HG03175 (cell line): ENCODE results near the gene DNHD1.
"Not testable (repeated sequence)": the region's sequence is repeated elsewhere in the genome, so short reads cannot be mapped to it uniquely, and the experiment has no call there.

Experiments
- ATAC-seq: cut with Tn5 transposase; IDR thresholded peaks from one replicate; pipeline ENCODE4 v1.9.1; 2021; ENCODE audit warnings: mild to moderate bottlenecking, moderate library complexity; ENCODE audit not compliant: unreplicated experiment

The DNHD1 gene

DNA sequence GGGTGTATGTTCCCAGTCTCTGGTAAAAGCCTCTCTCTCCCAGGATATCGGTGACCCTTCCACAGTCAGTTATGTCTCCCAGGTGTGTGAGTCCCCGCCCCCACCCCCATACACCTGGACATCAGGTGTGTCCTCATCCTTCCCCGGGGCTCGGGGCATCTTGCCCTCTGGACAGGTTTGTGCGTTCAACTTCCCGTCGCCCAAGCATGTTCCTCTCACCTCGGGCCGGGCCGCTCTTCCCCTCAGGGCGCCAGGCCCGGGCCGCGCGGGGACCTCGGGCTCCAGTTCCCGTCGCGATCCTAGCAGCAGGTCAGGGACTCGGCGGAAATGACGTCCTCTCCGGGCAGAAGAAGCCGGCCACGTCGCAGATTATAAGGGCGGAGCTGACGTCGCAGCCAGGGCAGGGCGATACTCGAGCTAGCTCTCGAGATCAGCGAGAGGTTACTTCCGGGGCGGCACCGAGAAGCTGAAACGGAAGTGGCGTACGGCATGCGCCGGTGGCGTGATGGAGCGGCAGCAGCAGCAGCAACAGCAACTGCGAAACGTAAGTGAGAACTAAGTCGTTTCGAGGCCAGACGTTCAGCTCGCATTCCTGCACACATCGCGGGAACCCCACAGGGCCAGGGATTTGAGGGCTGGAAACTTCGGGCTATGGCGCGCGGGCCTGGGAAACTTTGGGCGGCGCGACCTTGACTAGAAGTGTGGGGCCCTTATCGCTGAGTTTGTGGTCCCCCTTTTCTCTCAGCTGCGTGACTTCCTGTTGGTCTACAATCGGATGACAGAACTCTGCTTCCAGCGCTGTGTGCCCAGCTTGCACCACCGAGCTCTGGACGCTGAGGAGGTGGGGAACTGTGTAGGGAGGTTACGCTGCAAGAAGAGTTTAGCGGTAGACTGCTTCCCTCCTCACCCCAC lies 15.8 kb upstream of the DNHD1 start, which contains the start of the genes ARFIP2 and TIMM10B:
Gene ARFIP2 (minus strand): TSS at position 320 of the 912 bp plus-strand sequence. CDS start 910 bp downstream, outside the sequence.
Gene TIMM10B (plus strand): TSS at position 490 of the 912 bp plus-strand sequence. CDS start 16 bp downstream, at position 506.
- ATAC-seq, result peak; percentile 99

DNA sequence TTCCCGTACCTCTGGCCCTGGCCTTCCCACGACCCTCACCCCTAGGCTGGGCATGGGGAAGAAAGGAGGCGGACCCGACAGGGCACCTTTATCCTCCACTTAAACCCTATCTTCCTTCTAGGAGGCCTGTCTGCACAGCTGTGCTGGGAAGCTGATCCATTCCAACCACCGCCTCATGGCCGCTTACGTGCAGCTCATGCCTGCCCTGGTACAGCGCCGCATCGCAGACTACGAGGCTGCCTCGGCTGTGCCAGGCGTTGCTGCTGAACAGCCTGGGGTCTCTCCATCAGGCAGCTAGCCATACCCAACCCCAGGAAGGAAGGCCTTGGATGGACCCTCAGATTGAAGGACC lies 15.2 kb upstream of the DNHD1 start:
- ATAC-seq, result peak; percentile 4

DNA sequence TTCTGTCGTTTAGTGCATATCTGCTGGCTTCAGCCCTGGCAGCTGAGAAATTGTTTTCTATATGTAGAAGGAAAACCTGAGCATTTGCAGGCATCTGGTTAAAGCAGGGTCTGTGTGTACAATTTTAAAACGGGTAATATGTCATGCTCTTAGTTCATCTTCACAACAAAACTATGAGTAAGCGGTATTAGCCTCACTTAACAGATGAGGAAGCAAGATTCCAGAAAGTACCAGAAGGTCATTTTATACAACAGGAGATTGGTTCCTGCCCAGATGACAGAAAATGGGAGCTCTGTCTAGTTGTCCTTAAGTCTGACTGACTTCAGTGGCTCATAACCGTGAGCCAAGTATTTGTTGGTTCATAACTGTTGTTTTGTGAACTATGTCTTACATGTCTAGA lies 14.6 kb upstream of the DNHD1 start:
- no peak for ATAC-seq

DNA sequence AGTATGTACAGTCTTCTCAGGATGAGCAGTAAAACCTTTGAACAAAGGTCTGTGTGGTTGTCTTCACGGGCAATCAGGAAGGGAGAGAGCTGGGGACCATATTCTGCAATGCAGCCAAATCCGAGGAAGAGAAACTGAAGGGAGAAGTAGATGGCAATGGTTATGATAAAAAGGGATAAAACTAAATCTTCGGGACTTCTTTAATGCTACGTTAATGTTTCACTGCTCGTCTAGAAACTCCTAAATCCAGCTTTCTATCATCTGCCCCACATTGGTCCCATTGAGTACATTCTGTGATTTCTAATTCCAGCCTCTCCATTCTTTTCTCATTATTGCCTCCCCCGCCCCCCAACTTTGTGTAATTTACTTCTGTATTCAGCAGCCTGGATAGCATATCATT lies 14.1 kb upstream of the DNHD1 start:
- no peak for ATAC-seq

DNA sequence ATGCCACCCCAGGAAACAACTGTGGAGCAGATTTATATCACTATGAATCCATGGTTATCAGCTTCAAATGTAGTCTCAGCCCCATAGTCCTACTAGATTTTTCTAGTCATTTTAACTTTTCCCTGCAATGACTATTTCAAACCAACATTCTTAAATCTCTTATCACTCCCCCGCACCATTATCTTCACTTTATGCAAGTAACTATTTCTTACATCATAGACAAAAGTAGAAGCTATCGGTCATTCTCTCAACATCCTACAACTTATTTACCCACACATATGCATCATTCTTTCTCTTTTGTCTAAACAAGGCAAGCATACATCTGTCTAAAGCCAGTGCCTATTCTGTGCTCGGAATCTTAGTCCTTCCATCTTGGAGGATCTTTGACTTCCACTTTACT lies 11.4 kb upstream of the DNHD1 start:
- no peak for ATAC-seq

DNA sequence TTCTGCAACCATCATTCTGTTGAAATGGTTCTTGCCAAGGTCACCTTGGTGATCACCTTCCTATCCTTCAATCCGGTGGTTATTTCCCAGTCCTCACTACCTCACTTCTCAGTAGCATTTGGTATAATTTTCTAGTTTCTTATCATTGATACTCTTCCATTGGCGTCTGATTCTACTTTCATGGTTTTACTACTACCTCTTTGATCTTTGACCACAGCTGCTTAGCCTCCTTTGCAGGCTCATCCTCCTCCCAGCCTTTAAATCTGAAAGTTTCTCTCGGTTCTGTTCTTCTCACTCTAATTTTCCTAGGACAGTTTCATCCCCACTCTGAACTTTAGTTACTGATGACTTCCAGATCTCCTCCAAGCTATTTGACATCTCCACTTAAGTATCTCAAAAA lies 10.8 kb upstream of the DNHD1 start:
- no peak for ATAC-seq

DNA sequence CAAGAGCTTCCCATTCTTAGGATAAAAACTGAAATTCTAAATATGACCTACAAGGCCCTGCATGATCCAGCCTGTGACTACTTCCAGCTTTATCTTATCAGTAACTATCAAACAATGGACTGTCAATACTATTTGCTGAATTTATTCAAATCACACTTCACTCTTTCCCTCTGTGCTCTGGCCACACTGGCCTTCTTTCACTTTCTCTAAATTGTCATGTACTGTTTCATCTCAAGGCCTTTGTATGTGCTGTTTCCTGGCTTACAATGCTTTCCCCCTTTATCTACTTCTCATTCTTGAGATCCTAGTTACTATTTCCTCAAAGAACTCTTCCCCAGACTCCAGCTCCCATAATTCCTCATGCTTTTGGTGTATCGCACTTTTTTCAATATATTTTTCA lies 10.1 kb upstream of the DNHD1 start:
- ATAC-seq, result no peak

DNA sequence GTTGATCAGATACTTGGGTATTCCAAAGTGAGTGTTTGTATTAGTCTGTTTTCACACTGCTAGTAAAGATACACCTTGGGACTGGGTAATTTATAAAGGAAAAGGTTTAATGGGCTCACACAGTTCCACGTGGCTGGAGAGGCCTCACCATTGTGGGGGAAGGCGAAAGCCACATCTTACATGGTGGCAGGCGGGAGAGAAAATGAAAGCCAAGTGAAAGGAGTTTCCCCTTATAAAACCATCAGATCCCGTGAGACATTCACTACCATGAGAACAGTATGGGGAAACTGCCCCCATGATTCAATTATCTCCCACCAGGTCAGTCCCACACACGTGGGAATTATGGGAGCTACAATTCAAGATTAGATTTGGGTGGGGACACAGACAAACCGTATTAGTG lies 8.7 kb upstream of the DNHD1 start:
- no peak for ATAC-seq

DNA sequence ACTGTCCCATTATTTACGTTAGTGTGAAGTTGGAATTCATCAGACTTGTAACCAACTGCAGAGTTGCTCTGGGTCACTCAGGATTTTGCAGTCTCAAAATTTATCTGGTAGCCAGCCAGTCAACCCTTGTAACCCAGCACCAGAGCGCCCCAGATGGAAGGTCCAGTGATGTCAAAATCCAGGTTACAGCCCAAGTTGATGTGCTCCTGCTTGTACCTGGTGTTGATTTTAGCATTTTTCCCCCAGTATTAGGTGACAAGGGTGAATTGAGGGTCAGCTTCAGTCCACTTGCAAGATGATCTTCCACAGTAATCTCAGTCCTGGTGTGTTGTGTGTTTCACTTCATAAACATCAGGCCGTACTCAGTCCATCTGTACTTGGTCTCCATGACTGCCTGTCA lies 8.3 kb upstream of the DNHD1 start:
- ATAC-seq, result no peak

DNA sequence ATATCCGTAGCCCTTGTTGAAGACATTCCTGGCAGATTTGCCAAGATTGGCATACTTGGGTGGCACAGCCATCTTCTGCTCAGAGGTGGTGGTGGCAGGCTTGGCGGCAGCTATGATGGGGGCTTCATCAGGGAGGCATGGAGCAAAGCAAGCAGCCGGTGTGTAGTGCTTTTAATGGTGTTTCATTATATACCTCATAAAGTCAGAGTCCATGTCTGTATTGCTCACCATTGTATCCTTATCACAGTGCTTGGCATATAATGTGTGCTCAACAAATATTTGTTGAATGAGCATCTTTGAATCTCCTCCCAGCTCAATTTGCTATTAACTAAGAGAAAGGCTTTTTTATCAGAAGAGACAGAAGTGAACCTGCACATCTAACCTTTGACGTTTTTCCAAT lies 7.8 kb upstream of the DNHD1 start:
- no peak for ATAC-seq

DNA sequence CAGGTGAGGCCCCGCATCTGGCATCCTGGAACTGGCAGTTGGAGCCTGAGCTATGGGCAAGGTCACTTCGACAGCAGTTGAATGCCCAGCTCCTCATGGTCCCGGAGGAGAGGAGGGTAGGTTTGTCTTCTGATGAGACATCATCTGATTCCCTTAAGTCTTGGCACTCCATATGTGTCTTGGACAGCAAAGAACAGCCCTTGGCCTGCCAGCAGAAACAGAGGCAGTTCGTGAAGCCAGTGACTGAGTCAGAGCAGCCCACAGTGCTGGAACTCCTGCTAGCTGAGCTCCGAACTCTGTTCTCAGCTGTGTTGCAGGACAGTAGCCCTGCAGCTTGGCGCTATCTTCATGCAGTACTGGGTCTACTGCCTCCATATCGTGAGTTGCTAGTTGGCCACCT lies 1.0 kb downstream of the DNHD1 start:
- ATAC-seq, result no peak

DNA sequence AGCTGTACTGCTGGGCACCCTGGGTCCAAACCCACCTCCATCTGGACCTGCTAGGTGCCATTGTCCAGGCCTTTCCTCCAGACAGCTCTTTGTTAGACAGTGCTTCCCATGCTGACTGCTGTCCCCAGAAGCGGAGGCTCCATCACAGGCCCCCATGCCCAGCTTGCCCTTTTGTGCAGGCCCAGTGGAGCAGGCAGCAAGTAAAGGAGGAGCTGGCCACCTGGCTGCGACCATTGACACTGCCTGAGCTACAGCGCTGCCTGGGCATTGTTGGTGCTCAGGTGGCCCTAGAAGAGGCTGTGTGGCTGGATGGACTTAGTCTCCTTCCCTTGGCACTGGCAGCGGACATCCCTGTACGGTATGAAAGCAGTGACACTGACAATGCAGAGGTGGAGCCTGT lies 1.5 kb downstream of the DNHD1 start:
- no peak for ATAC-seq

DNA sequence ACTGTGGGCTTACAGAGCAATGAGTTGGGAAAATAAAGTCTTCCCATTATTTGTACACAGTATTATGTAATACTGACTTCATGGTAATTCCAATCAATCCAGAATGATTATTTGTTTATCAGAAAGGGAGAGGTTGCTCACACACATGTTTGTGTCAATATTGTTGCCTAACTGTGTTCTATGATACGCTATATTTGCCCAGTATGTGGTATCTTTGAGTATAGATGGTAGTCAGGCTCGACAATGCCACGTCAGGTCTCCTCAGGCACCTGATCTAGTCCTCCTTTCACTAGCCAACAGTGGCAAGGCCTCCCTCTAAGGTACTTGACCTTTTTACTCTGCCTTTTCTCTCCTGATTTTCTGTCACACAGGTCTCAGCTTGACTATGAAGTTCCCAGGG lies 5.3 kb downstream of the DNHD1 start:
- ATAC-seq, result no peak

DNA sequence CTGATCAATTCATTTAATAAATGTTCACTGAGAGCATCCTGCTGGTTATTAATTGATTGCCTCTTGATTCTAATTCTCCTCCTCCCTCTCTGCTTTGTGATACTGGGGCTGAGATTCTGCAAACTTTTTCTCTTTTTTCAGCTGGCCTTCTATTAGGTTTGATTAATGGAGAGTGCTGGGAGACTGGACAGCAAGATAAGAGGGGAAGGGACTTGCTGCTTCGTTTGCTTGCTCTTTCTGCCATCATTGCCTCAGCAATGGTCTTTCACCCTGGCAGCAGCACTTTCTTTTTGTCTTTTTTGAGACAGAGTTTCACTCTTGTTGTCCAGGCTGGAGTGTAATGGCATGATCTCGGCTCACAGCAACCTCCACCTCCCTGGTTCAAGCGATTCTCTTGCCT lies 7.1 kb downstream of the DNHD1 start:
- no peak for ATAC-seq

DNA sequence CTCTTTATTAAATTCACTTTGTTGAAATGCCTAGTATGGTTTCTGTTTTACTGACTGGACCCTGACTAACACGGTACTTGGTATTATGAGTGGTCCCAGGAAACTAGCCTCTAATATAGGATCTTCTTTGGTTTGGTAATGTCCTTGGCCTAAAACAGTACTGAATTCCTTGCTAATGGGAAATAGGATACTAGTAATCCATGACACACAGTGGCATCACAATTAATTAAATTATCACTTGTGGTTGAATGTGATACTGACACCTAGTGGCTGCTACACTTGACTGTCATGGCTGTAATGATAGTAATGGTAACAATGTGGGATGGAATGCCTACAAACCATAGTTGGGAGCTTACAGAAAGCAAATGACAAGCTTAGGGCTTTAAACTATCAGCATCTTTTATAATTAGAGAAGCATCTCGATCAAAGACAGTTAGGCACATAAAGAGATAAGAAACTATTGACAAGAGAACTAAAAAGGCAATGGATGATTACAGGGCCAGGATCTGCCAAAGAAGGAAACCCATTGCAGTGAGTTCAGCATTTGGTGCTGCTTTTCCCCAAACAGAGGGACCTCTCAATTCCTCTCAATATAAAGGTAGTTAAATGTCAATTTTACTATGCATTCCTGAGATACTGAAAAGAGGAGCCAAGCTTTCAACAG lies 8.6 kb downstream of the DNHD1 start:
- peak; percentile 74 for ATAC-seq

DNA sequence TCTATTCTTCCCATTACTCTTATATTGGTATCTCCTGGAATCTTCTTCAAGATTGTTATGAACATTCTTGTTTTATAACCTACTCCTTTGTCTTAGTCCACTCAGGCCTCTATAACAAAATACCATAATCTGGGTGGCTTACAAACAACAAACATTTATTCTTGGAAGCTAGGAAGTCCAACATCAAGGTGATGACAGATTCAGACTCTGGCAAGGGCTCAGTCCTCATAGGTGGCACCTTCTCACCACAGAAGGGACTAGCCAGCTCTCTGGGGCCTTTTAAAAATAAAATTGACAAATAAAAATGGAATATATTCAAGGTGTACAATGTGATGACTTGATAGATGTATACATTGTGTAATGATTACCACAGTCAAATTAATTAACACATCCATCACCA lies 19.8 kb downstream of the DNHD1 start:
- no peak for ATAC-seq

DNA sequence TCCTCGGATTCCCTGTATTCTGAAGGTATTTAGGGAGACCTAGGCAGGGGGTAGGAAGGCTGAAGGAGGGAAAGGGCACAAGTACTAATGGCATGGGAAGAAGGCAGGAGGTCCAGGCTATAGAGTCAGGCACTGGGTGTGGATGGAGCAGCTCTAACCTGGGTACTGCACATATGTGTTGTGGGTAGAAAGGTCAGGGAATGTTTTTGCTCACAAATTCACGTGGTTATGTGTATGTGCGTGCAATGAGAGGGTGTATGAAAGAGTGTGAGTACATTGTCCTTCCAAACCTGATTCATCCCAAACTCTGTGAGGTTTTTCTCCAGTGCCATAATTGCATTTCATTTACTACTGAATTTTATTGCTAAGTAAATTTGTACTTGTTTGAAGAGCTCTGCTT lies 23.2 kb downstream of the DNHD1 start:
- ATAC-seq, result no peak

DNA sequence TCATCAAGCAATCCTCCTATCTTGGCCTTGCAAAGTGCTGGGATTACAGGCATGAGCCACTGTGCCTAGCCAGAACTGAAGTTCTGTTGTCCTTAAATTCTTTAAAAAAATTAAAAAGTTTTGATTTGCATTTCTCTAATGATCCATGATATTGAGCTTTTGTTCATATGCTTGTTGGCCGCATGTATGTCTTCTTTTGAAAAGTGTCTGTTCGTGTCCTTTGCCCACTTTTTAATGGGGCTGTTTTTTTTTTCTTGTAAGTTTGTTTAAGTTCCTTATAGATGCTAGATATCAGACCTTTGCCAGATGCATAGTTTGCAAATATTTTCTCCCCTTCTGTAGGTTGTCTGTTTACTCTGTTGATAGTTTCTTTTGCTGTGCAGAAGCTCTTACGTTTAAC lies 24.9 kb downstream of the DNHD1 start:
- not testable (repeated sequence) for ATAC-seq

DNA sequence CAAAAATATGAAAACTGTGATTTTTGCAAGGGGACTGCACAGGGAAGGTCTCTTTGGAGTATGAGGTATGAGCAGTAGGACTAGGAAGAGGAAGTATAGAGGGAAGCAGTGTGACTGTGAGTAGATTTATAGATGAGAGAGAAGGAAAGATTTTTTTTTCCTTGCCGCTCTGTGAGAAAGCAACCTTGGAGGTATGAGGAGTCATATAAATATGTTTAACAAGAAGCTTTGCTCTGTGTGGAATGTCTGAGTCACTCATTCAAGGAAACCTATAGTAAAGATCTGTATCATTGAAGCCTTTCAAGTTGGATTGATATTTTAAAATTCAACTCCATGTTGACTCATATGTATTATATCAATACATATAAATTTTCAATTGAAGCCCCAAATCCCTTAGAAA lies 26.2 kb downstream of the DNHD1 start:
- no peak for ATAC-seq

DNA sequence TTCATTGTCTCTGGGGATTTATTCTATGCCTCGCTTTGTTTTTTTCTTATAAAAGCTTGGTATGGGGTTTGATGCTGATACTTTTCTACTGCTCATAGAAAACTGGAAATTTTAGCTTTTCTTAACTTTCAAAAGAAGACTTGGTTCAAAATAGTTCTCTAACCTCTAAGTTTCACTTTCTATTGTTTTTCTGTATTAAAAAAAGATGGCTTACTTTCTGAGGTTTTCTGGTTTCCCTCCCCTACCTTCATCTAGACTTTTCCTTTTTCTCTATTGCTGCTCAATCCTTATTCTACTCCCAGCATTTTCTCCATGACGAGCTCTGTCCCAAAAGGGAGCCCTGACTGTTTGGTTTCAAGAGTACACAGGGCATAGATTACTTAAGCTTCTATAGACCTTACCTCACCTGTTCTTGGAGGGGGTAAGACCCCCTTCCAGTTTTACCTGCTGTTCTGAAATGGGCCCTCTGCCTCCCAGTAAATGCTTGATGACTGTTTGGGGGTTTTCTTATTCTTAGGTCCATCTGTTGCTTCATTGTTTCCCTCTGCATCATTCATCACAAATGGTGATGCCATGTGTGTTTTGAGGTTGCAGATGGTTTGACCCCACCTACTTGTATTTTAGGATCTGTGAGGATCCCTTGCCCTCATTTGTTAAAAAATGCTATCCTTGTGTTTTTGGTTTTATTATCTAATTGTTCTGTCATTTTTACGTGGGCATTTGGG lies 29.5 kb downstream of the DNHD1 start:
- ATAC-seq, result no peak

DNA sequence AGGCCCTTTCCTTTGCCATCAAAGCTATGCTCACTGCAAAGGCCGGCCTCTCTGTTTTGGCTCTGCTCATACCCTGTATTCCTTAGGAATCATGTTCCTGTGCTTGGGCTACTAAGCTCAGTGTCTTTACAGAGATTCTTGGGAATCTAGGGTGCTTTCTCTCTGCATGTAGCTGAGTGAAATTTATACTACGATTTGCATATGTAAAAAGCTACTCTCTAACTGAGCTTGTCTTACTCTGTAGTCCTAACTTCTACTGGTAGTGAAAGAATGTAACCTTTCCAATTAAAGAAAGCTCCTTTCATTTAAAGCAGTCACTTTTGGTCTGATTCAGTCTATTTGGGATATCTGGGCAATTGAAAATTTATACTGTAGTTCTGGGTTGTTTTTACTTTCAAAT lies 32.2 kb downstream of the DNHD1 start:
- no peak for ATAC-seq

DNA sequence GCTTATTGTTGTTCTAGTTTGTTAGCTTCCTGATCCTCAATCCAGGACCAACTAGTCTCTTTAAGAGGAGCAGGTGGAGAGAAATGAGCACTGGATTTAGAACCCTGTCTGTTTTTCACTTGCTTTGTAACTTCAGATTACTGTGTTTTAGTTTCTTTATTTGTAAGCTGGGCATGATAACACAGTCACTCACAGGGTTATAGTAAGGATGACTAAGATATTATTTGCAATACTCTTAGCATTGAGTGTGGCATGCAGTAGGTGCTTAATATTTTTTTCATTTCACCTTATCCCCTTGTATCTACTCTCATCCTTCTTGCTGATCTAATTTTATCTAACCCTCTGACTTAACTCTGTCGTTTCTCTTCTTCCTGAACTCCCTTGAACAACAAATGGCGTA lies 33.8 kb downstream of the DNHD1 start:
- no peak for ATAC-seq
